ENCODE results near the gene PPP1R37. TPM values are rescaled to one million over a fixed set of nuclear protein-coding genes. Genes with fewer than 3 reads are reported as not detected.

The PPP1R37 gene
- polyA plus RNA-seq, 3 donors: 0.10 to 11.8 (median 0.22) TPM

DNA sequence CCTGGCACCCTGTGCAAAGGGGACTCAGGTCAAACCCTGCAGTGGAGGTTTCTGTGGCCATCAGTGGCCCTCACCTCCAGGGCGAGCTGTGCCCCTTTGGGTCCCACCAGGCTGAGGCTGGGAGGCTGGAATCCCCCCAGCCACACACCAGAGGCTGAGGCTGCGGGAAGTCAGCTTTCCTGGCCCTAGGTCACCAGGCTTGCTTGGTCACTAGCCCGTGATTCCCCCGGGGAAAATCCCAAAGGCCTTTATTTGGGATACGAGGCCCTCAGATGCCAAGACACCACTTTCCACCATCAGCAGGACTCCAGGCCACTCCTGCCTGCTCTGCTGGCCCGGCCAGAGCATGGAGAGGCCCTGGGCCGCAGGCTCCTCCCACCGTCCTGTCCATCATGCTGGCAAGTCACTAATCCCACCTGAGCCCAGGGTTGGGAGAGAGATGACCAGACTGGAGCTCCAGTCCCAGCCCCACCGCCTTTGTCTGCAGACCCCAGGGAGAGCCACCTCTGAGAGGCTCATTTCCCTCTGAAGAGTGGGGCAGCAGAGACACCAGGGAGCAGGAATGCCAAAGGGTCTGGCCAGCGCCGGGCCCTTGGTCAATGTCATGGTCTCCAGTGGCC lies 63.1 kb downstream of the PPP1R37 start:
- Histone ChIP-seq H3K27me3 (ENCODE audit: control insufficient read depth in 2 of 2, insufficient read depth in 2 of 2, low read length in 2 of 2) (peaks cover 14 to 44% of the 10 kb centered on the region in 2 donors), H3K9me3 (replicated peaks in 1 of 2; ENCODE audit: control insufficient read depth in 1 of 2, insufficient read depth in 1 of 2, low read length in 2 of 2) (peaks cover 0 to 19% of the 10 kb centered on the region in 2 donors), H3K79me2 (ENCODE audit: insufficient read depth, low read length) (no peaks in the 10 kb centered on the region), H3K4me2 (replicated peaks; ENCODE audit: extremely low read depth, low read length, poor library complexity, severe bottlenecking) (no peak overlapping the region), H4K20me1 (ENCODE audit: insufficient read depth, low read length) (no peaks in the 10 kb centered on the region), H3K27ac (ENCODE audit: low read depth in 1 of 2, low read length in 2 of 2) (no peak overlapping the region), H2AFZ (ENCODE audit: insufficient read depth, low read depth, low read length, poor library complexity, severe bottlenecking) (no peak overlapping the region), H3K4me3 (replicated peaks in 1 of 3; ENCODE audit: low read depth in 2 of 3, low read length in 3 of 3) (no peak overlapping the region), H3K4me1 (ENCODE audit: control insufficient read depth in 1 of 2, insufficient read depth in 2 of 2, low read length in 2 of 2) (peaks cover 14 to 24% of the 10 kb centered on the region in 2 donors), H3K36me3 (replicated peaks in 1 of 2; ENCODE audit: control insufficient read depth in 1 of 2, insufficient read depth in 2 of 2, low read length in 2 of 2) (no peaks in the 10 kb centered on the region), H3K9ac (ENCODE audit: insufficient read depth, low read length, poor library complexity, severe bottlenecking) (no peak overlapping the region)
- H3K4me3 Mint-ChIP-seq: no peak overlapping the region
- H3K27me3 Mint-ChIP-seq (ENCODE audit: low read depth in 3 of 3): peaks cover 56 to 83% (median 71%) of the 10 kb centered on the region in 3 donors
- H3K36me3 Mint-ChIP-seq: peaks cover 0 to 7% of the 10 kb centered on the region in 2 donors
- DNase-seq: no peak
- H3K4me1 Mint-ChIP-seq: peaks cover 18% of the 10 kb centered on the region
- TF ChIP-seq, protein P1, sequence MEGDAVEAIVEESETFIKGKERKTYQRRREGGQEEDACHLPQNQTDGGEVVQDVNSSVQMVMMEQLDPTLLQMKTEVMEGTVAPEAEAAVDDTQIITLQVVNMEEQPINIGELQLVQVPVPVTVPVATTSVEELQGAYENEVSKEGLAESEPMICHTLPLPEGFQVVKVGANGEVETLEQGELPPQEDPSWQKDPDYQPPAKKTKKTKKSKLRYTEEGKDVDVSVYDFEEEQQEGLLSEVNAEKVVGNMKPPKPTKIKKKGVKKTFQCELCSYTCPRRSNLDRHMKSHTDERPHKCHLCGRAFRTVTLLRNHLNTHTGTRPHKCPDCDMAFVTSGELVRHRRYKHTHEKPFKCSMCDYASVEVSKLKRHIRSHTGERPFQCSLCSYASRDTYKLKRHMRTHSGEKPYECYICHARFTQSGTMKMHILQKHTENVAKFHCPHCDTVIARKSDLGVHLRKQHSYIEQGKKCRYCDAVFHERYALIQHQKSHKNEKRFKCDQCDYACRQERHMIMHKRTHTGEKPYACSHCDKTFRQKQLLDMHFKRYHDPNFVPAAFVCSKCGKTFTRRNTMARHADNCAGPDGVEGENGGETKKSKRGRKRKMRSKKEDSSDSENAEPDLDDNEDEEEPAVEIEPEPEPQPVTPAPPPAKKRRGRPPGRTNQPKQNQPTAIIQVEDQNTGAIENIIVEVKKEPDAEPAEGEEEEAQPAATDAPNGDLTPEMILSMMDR (IDR thresholded peaks at IDR 0.05): no peak
- WGBS (ENCODE audit: insufficient coverage): 96% methylated on average over 10 of the region's 11 CpGs
- intact Hi-C loops (cut with micrococcal nuclease): no loop called here
- H3K9me3 Mint-ChIP-seq: peaks cover 0 to 18% (median 10%) of the 10 kb centered on the region in 7 donors
- no peak overlapping the region for H3K27ac Mint-ChIP-seq

DNA sequence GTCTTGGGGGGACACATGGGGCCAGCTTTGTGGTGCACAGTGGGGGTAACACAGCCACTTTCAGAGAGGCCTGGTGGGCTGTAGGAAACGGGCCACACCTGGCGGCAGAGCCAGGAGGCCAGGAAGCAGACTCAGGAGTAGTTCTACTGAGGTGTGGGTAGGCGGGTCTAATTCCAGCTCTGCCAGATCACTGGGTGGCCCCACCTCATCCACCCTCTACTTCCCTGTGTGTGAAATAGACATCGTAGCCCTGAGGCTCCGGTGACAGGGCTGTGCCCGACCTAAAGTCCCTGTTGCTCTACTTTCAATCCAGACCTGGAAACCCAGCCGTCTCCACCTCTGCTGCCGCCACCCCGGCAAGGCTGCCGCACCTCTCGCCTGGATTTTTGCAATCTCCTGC lies 63.8 kb downstream of the PPP1R37 start:
- H3K27ac Mint-ChIP-seq: no peak overlapping the region
- H3K9me3 Mint-ChIP-seq: peaks cover 0 to 18% (median 10%) of the 10 kb centered on the region in 7 donors
- Histone ChIP-seq H2AFZ (ENCODE audit: insufficient read depth, low read depth, low read length, poor library complexity, severe bottlenecking) (no peak overlapping the region), H3K4me1 (ENCODE audit: control insufficient read depth in 1 of 2, insufficient read depth in 2 of 2, low read length in 2 of 2) (peaks cover 13 to 22% of the 10 kb centered on the region in 2 donors), H3K27ac (ENCODE audit: low read depth in 1 of 2, low read length in 2 of 2) (no peak overlapping the region), H3K9me3 (replicated peaks in 1 of 2; ENCODE audit: control insufficient read depth in 1 of 2, insufficient read depth in 1 of 2, low read length in 2 of 2) (peaks cover 0 to 15% of the 10 kb centered on the region in 2 donors), H3K4me2 (replicated peaks; ENCODE audit: extremely low read depth, low read length, poor library complexity, severe bottlenecking) (no peak overlapping the region), H3K79me2 (ENCODE audit: insufficient read depth, low read length) (no peaks in the 10 kb centered on the region), H3K36me3 (replicated peaks in 1 of 2; ENCODE audit: control insufficient read depth in 1 of 2, insufficient read depth in 2 of 2, low read length in 2 of 2) (no peaks in the 10 kb centered on the region), H3K27me3 (ENCODE audit: control insufficient read depth in 2 of 2, insufficient read depth in 2 of 2, low read length in 2 of 2) (peaks cover 12 to 38% of the 10 kb centered on the region in 2 donors), H3K9ac (ENCODE audit: insufficient read depth, low read length, poor library complexity, severe bottlenecking) (no peak overlapping the region), H3K4me3 (replicated peaks in 1 of 3; ENCODE audit: low read depth in 2 of 3, low read length in 3 of 3) (no peak overlapping the region), H4K20me1 (ENCODE audit: insufficient read depth, low read length) (no peaks in the 10 kb centered on the region)
- intact Hi-C loops (cut with micrococcal nuclease): no loop called here
- H3K36me3 Mint-ChIP-seq: peaks cover 0 to 7% of the 10 kb centered on the region in 2 donors
- no peak for DNase-seq
- TF ChIP-seq, protein P1 (IDR thresholded peaks at IDR 0.05): no peak
- peaks cover 50 to 83% (median 66%) of the 10 kb centered on the region in 3 donors for H3K27me3 Mint-ChIP-seq (ENCODE audit: low read depth in 3 of 3)
- peaks cover 16% of the 10 kb centered on the region for H3K4me1 Mint-ChIP-seq
- 87% methylated on average over 9 of the region's 11 CpGs for WGBS (ENCODE audit: insufficient coverage)
- no peak overlapping the region for H3K4me3 Mint-ChIP-seq
